CD14-positive monocyte (primary cell): ENCODE data around the gene ANKRD28. TPM values are rescaled to one million over a fixed set of nuclear protein-coding genes. Genes with fewer than 3 reads are reported as not detected.

Experiments
- DNase-seq, 3 donors: peaks; one replicate each; pipeline ENCODE4 v3.0.0-alpha.2; 2011 to 2022
- H2AFZ ChIP-seq: 2 replicates; pipeline ENCODE4 v1.6.0; 2012; ENCODE audit warnings: mild to moderate bottlenecking, low read depth, low read length, inconsistent platforms; ENCODE audit not compliant: insufficient read depth, poor library complexity, severe bottlenecking
- H3K27ac ChIP-seq, 2 donors: 1 replicate in 1 of 2; 2 replicates in 1 of 2; pipeline ENCODE4 v1.5.1; 2012 to 2013; ENCODE audit warnings: low read length in 2 of 2, control low read depth in 1 of 2, inconsistent platforms in 1 of 2, low read depth in 1 of 2, mild to moderate bottlenecking in 1 of 2
- H3K27me3 ChIP-seq, 2 donors: one replicate each; pipeline versions ENCODE4 v1.6.0 to v1.6.1; 2011 to 2013; ENCODE audit warnings: low read length in 2 of 2; ENCODE audit not compliant: control insufficient read depth in 2 of 2, insufficient read depth in 2 of 2
- H3K36me3 ChIP-seq, 2 donors: replicated peaks in 1 of 2; 1 replicate in 1 of 2; 2 replicates in 1 of 2; pipeline versions ENCODE4 v1.5.1 to v1.6.1; 2012 to 2013; ENCODE audit warnings: low read length in 2 of 2, control low read depth in 1 of 2, inconsistent platforms in 1 of 2, mild to moderate bottlenecking in 1 of 2; ENCODE audit not compliant: insufficient read depth in 2 of 2, control insufficient read depth in 1 of 2
- H3K4me1 ChIP-seq, 2 donors: 1 replicate in 1 of 2; 2 replicates in 1 of 2; pipeline versions ENCODE4 v1.5.1 to v1.6.1; 2012 to 2013; ENCODE audit warnings: low read length in 2 of 2, control low read depth in 1 of 2, inconsistent platforms in 1 of 2, mild to moderate bottlenecking in 1 of 2, moderate library complexity in 1 of 2; ENCODE audit not compliant: insufficient read depth in 2 of 2, control insufficient read depth in 1 of 2
- H3K4me2 ChIP-seq: replicated peaks from 2 replicates; pipeline ENCODE3; 2012; ENCODE audit warnings: low read length, moderate library complexity, mild to moderate bottlenecking; ENCODE audit not compliant: poor library complexity, severe bottlenecking; ENCODE audit errors: extremely low read depth
- H3K4me3 ChIP-seq, 3 experiments: fragments of 200-600 bp in 1 of 3; sonication (generic) in 1 of 3; replicated peaks in 1 of 3; 1 replicate in 2 of 3; 2 replicates in 1 of 3; pipeline ENCODE4 v1.5.1; 2011 to 2013; ENCODE audit warnings: low read length in 3 of 3, mild to moderate bottlenecking in 3 of 3, control low read depth in 2 of 3, low read depth in 2 of 3, inconsistent platforms in 1 of 3, moderate library complexity in 1 of 3
- H3K79me2 ChIP-seq: 2 replicates; pipeline ENCODE4 v1.6.0; 2012; ENCODE audit warnings: mild to moderate bottlenecking, control low read depth, inconsistent platforms, low read length, moderate library complexity; ENCODE audit not compliant: insufficient read depth
- H3K9ac ChIP-seq: 2 replicates; pipeline ENCODE4 v1.6.0; 2017; ENCODE audit warnings: low read length, mild to moderate bottlenecking; ENCODE audit not compliant: insufficient read depth, poor library complexity, severe bottlenecking
- H3K9me3 ChIP-seq, 2 donors: replicated peaks in 1 of 2; 1 replicate in 1 of 2; 2 replicates in 1 of 2; pipeline versions ENCODE4 v1.5.1 to v1.6.1; 2012 to 2013; ENCODE audit warnings: low read length in 2 of 2, control low read depth in 1 of 2; ENCODE audit not compliant: control insufficient read depth in 1 of 2, insufficient read depth in 1 of 2
- H4K20me1 ChIP-seq: 2 replicates; pipeline ENCODE4 v1.6.0; 2012; ENCODE audit warnings: mild to moderate bottlenecking, low read length, control low read depth, moderate library complexity; ENCODE audit not compliant: insufficient read depth
- H3K27ac Mint-ChIP-seq, 7 donors: one replicate each; pipeline ENCODE4 v1.8.0; 2020; ENCODE audit warnings: mild to moderate bottlenecking in 7 of 7, mixed read lengths in 7 of 7, moderate library complexity in 6 of 7, inconsistent platforms in 2 of 7
- H3K27me3 Mint-ChIP-seq, 3 donors: one replicate each; pipeline ENCODE4 v1.8.0; 2021 to 2022; ENCODE audit warnings: low read depth in 3 of 3, mild to moderate bottlenecking in 3 of 3, mixed read lengths in 3 of 3, moderate library complexity in 3 of 3, inconsistent platforms in 1 of 3
- H3K36me3 Mint-ChIP-seq, 2 donors: one replicate each; pipeline ENCODE4 v1.8.0; 2020; ENCODE audit warnings: mixed read lengths in 2 of 2, inconsistent platforms in 1 of 2, mild to moderate bottlenecking in 1 of 2
- H3K4me1 Mint-ChIP-seq: one replicate; pipeline ENCODE4 v1.8.0; 2020; ENCODE audit warnings: mild to moderate bottlenecking, mixed read lengths
- H3K4me3 Mint-ChIP-seq, 2 donors: one replicate each; pipeline ENCODE4 v1.8.0; 2020; ENCODE audit warnings: mild to moderate bottlenecking in 2 of 2, mixed read lengths in 2 of 2, moderate library complexity in 1 of 2
- H3K9me3 Mint-ChIP-seq, 7 donors: one replicate each; pipeline ENCODE4 v1.8.0; 2020 to 2022; ENCODE audit warnings: mixed read lengths in 7 of 7, mild to moderate bottlenecking in 6 of 7, moderate library complexity in 6 of 7, inconsistent platforms in 2 of 7
- CTCF ChIP-seq: fragments of 200-600 bp; IDR thresholded peaks from one replicate; pipeline ENCODE4 v1.8.0; 2022; ENCODE audit warnings: antibody characterized with exemption, mild to moderate bottlenecking
- WGBS: methylation state at CpG from one replicate; pipeline ENCODE4 v1.1.5; 2013; ENCODE audit warnings: missing lambda C conversion rate; ENCODE audit not compliant: insufficient coverage; 5-methylcytosine and 5-hydroxymethylcytosine counted together
- intact Hi-C, 2 donors: fragments of 100-400 bp; cut with micrococcal nuclease; formaldehyde crosslinking; loops; one replicate each; pipeline versions ENCODE4 v1.15.0 to v1.15.1; 2023
- polyA plus RNA-seq, 3 donors: library from polyadenylated mRNA; depleted of rRNA in 1 of 3; unstranded in 2 of 3; stranded (reverse) in 1 of 3; fragments of 300-500 nt in 2 of 3; fragments of >200 nt in 1 of 3; fragmentation: Illumina TruSeq in 2 of 3; gene quantifications; 1 replicate in 2 of 3; 2 replicates in 1 of 3; pipeline ENCODE4 v1.2.3, GENCODE V29; 2012 to 2021

The ANKRD28 gene
- polyA plus RNA-seq, 3 donors = 5.9 to 11.5 (median 7.9) TPM

GRCh38 chr3:15782429-15782828 lies 15.3 kb downstream of the ANKRD28 start:
- no peak for TF ChIP-seq CTCF
- Mint-ChIP-seq H3K36me3 (peaks cover 7 to 22% of the 10 kb centered on the region in 2 donors), H3K27me3 (no peaks in the 10 kb centered on the region), H3K4me1 (peaks cover 8% of the 10 kb centered on the region), H3K4me3 (no peak overlapping the region), H3K27ac (no peak overlapping the region), H3K9me3 (no peaks in the 10 kb centered on the region)
- intact Hi-C loops = no loop called here
- H3K79me2 ChIP-seq = peaks cover 3% of the 10 kb centered on the region
- peaks cover 0 to 7% of the 10 kb centered on the region in 2 donors for H3K4me1 ChIP-seq
- no peak overlapping the region for H3K9ac ChIP-seq
- no peaks in the 10 kb centered on the region for H3K9me3 ChIP-seq
- DNase-seq = no peak
- no peak overlapping the region for H3K27ac ChIP-seq
- 100% methylated on average over 2 of the region's 2 CpGs for WGBS
- H3K27me3 ChIP-seq = no peaks in the 10 kb centered on the region
- no peaks in the 10 kb centered on the region for H3K36me3 ChIP-seq
- no peak overlapping the region for H2AFZ ChIP-seq
- no peak overlapping the region for H3K4me2 ChIP-seq
- no peaks in the 10 kb centered on the region for H4K20me1 ChIP-seq
- no peak overlapping the region for H3K4me3 ChIP-seq

DNA sequence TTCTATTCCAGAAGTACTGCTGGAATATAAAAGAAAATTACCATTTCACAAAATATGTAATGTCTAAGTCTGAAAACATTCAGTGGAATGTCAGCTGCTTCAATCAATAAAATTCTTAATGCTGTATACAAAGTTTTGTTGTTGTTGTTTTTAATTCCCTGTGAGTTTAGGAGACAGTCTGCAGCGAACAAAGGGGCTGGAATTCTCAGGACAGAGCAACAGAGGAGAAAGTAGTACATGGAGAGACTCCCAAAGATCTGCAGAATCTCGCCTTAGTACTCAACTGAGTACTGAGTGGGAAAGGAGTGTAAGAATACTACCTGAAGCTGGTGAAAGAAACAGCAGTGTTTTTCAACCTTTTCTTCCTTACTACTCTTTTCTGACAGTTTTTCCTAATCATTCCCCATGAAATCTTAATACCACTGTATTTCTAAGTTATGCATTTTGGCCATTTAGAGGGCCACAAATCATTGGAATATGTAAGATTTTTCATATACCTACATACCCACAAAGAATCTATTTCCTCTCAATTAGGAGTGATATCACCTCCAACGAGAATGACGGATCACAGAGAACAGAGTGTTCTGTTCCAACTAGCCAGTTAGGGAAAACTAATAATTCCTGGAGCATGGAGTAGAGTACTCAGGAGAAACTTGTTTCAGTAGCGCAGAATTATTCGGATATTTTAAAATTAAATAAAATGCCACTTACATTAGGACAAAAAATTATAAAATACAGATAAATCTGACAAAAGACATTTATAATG lies 16.0 kb downstream of the ANKRD28 start:
- no peak for TF ChIP-seq CTCF
- no peak overlapping the region for H3K4me3 Mint-ChIP-seq
- intact Hi-C loops = no loop called here
- Histone ChIP-seq H3K79me2 (peaks cover 3% of the 10 kb centered on the region), H4K20me1 (no peaks in the 10 kb centered on the region), H2AFZ (no peak overlapping the region), H3K36me3 (no peaks in the 10 kb centered on the region), H3K9ac (no peak overlapping the region), H3K9me3 (no peaks in the 10 kb centered on the region), H3K4me1 (peaks cover 0 to 7% of the 10 kb centered on the region in 2 donors), H3K4me3 (no peak overlapping the region), H3K27ac (no peak overlapping the region), H3K4me2 (no peak overlapping the region), H3K27me3 (no peaks in the 10 kb centered on the region)
- DNase-seq = no peak
- H3K27me3 Mint-ChIP-seq = no peaks in the 10 kb centered on the region
- peaks cover 0 to 2% (median 0%) of the 10 kb centered on the region in 7 donors for H3K9me3 Mint-ChIP-seq
- peak overlapping the region in 1 of 7 donors; percentile 7 for H3K27ac Mint-ChIP-seq
- no CpG with 5 or more reads among the region's 6 CpGs for WGBS
- peaks cover 8% of the 10 kb centered on the region for H3K4me1 Mint-ChIP-seq
- H3K36me3 Mint-ChIP-seq = peaks cover 7 to 20% of the 10 kb centered on the region in 2 donors
